ENCODE measurements around the gene SPATA20. TPM values are rescaled to one million over a fixed set of nuclear protein-coding genes. Genes with fewer than 3 reads are reported as not detected.
A peak's percentile ranks its signal among the peaks of the same experiment; 100 is the strongest.

Gene SPATA20
- total and polyA plus RNA-seq, 2 donors = 8.0 to 12.4 TPM

GRCh38 chr17:50507871-50508572, 39.0 kb upstream of the SPATA20 start, which contains the start of gene MYCBPAP:
Gene MYCBPAP (plus strand): TSS chr17:50508439. CDS start chr17:50508675, 236 bp downstream.
- 12% methylated on average over 66 of the region's 66 CpGs for WGBS
- peak in 7 of 9 donors; percentile 45 to 84 (median 58) for DNase-seq (ENCODE audit: low read depth in 6 of 9, low spot score in 9 of 9)

GRCh38 chr17:50508573-50509460, 38.2 kb upstream of the SPATA20 start:
- H3K27me3 ChIP-seq (ENCODE audit: control insufficient read depth in 2 of 2, insufficient read depth in 1 of 2, low read length in 1 of 2) = peaks cover 0 to 27% of the 10 kb centered on the region in 2 donors
- peaks cover 8 to 32% of the 10 kb centered on the region in 2 donors for H3K4me1 ChIP-seq (ENCODE audit: control insufficient read depth in 2 of 2, insufficient read depth in 2 of 2, low read length in 2 of 2)
- H3K36me3 ChIP-seq (ENCODE audit: control insufficient read depth in 2 of 2, insufficient read depth in 2 of 2, low read length in 1 of 2) = no peaks in the 10 kb centered on the region
- peaks cover 0 to 2% of the 10 kb centered on the region in 2 donors for H3K9me3 ChIP-seq (ENCODE audit: control insufficient read depth in 2 of 2, insufficient read depth in 1 of 2, low read length in 1 of 2)
- peak overlapping the region; percentile 51 to 62 for H3K4me3 ChIP-seq (ENCODE audit: low read length in 2 of 2)
- 48% methylated on average over 32 of the region's 32 CpGs for WGBS
- H3K27ac ChIP-seq (ENCODE audit: low read depth in 1 of 2, low read length in 1 of 2) = peak overlapping the region; percentile 53 to 76
- DNase-seq (ENCODE audit: low read depth in 6 of 9, low spot score in 9 of 9) = peak in 1 of 9 donors; percentile 16

More at GRCh38 chr17:50507871-50508572, 39.0 kb upstream of the SPATA20 start, which contains the start of gene MYCBPAP:
- Histone ChIP-seq H3K27ac (ENCODE audit: low read depth in 1 of 2, low read length in 1 of 2) (peak within 1 kb of the TSS; percentile 53 to 76), H3K4me3 (ENCODE audit: low read length in 2 of 2) (peak within 1 kb of the TSS; percentile 51 to 62), H3K4me1 (ENCODE audit: control insufficient read depth in 2 of 2, insufficient read depth in 2 of 2, low read length in 2 of 2) (peaks cover 8 to 35% of the 10 kb centered on the region in 2 donors), H3K27me3 (ENCODE audit: control insufficient read depth in 2 of 2, insufficient read depth in 1 of 2, low read length in 1 of 2) (peaks cover 0 to 27% of the 10 kb centered on the region in 2 donors), H3K36me3 (ENCODE audit: control insufficient read depth in 2 of 2, insufficient read depth in 2 of 2, low read length in 1 of 2) (no peaks in the 10 kb centered on the region), H3K9me3 (ENCODE audit: control insufficient read depth in 2 of 2, insufficient read depth in 1 of 2, low read length in 1 of 2) (peaks cover 0 to 2% of the 10 kb centered on the region in 2 donors)

GRCh38 chr17:50511058-50511457, 35.9 kb upstream of the SPATA20 start:
- H3K27me3 ChIP-seq (ENCODE audit: control insufficient read depth in 2 of 2, insufficient read depth in 1 of 2, low read length in 1 of 2) = peaks cover 0 to 19% of the 10 kb centered on the region in 2 donors
- H3K4me3 ChIP-seq (ENCODE audit: low read length in 2 of 2) = no peak overlapping the region
- H3K4me1 ChIP-seq (ENCODE audit: control insufficient read depth in 2 of 2, insufficient read depth in 2 of 2, low read length in 2 of 2) = peaks cover 8 to 22% of the 10 kb centered on the region in 2 donors
- DNase-seq (ENCODE audit: low read depth in 6 of 9, low spot score in 9 of 9) = peak in 1 of 9 donors; percentile 44
- 69% methylated on average over 3 of the region's 3 CpGs for WGBS
- H3K27ac ChIP-seq (ENCODE audit: low read depth in 1 of 2, low read length in 1 of 2) = peak overlapping the region in 1 of 2 donors; percentile 43
- H3K9me3 ChIP-seq (ENCODE audit: control insufficient read depth in 2 of 2, insufficient read depth in 1 of 2, low read length in 1 of 2) = peaks cover 0 to 2% of the 10 kb centered on the region in 2 donors
- no peaks in the 10 kb centered on the region for H3K36me3 ChIP-seq (ENCODE audit: control insufficient read depth in 2 of 2, insufficient read depth in 2 of 2, low read length in 1 of 2)

- WGBS = 92% methylated on average over 4 of the region's 4 CpGs
- H3K4me3 ChIP-seq (ENCODE audit: low read length in 2 of 2) = no peak overlapping the region
- peaks cover 0 to 10% of the 10 kb centered on the region in 2 donors for H3K27me3 ChIP-seq (ENCODE audit: control insufficient read depth in 2 of 2, insufficient read depth in 1 of 2, low read length in 1 of 2)
- H3K27ac ChIP-seq (ENCODE audit: low read depth in 1 of 2, low read length in 1 of 2) = no peak overlapping the region
- no peak for DNase-seq (ENCODE audit: low read depth in 6 of 9, low spot score in 9 of 9)
- H3K36me3 ChIP-seq (ENCODE audit: control insufficient read depth in 2 of 2, insufficient read depth in 2 of 2, low read length in 1 of 2) = no peaks in the 10 kb centered on the region
- H3K9me3 ChIP-seq (ENCODE audit: control insufficient read depth in 2 of 2, insufficient read depth in 1 of 2, low read length in 1 of 2) = peaks cover 0 to 2% of the 10 kb centered on the region in 2 donors
- peaks cover 4 to 15% of the 10 kb centered on the region in 2 donors for H3K4me1 ChIP-seq (ENCODE audit: control insufficient read depth in 2 of 2, insufficient read depth in 2 of 2, low read length in 2 of 2)
Observed at GRCh38 chr17:50513495-50513894, 33.5 kb upstream of the SPATA20 start.

DNA sequence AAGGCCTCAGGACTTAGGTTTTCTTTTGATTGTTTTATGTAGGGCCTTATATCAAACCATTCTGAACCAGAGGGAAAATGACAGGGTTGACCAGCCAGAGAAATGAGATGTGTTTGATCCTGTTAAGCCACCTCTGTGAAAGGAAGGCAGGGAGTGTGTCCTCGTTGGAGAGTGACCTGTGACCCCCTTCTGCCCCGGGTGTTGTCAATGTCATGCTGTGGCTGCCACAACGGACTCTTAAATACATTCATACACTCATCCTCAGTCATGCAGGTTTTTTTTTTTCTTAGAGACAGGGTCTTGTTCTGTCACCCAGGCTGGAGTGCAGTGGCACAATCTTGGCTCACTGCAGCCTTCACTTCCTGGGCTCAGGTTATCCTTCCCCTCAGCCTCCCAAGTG, 32.6 kb upstream of the SPATA20 start:
- Histone ChIP-seq H3K9me3 (ENCODE audit: control insufficient read depth in 2 of 2, insufficient read depth in 1 of 2, low read length in 1 of 2) (no peaks in the 10 kb centered on the region), H3K36me3 (ENCODE audit: control insufficient read depth in 2 of 2, insufficient read depth in 2 of 2, low read length in 1 of 2) (no peaks in the 10 kb centered on the region), H3K4me1 (ENCODE audit: control insufficient read depth in 2 of 2, insufficient read depth in 2 of 2, low read length in 2 of 2) (peaks cover 0 to 10% of the 10 kb centered on the region in 2 donors), H3K27ac (ENCODE audit: low read depth in 1 of 2, low read length in 1 of 2) (no peak overlapping the region), H3K4me3 (ENCODE audit: low read length in 2 of 2) (no peak overlapping the region), H3K27me3 (ENCODE audit: control insufficient read depth in 2 of 2, insufficient read depth in 1 of 2, low read length in 1 of 2) (peaks cover 0 to 3% of the 10 kb centered on the region in 2 donors)
- WGBS = 97% methylated on average over 3 of the region's 3 CpGs
- DNase-seq (ENCODE audit: low read depth in 6 of 9, low spot score in 9 of 9) = no peak

- H3K4me3 ChIP-seq (ENCODE audit: low read length in 2 of 2) = no peak overlapping the region
- H3K4me1 ChIP-seq (ENCODE audit: control insufficient read depth in 2 of 2, insufficient read depth in 2 of 2, low read length in 2 of 2) = peaks cover 0 to 15% of the 10 kb centered on the region in 2 donors
- peaks cover 0 to 3% of the 10 kb centered on the region in 2 donors for H3K27me3 ChIP-seq (ENCODE audit: control insufficient read depth in 2 of 2, insufficient read depth in 1 of 2, low read length in 1 of 2)
- no peaks in the 10 kb centered on the region for H3K36me3 ChIP-seq (ENCODE audit: control insufficient read depth in 2 of 2, insufficient read depth in 2 of 2, low read length in 1 of 2)
- no peak overlapping the region for H3K27ac ChIP-seq (ENCODE audit: low read depth in 1 of 2, low read length in 1 of 2)
- 93% methylated on average over 6 of the region's 6 CpGs for WGBS
- no peak for DNase-seq (ENCODE audit: low read depth in 6 of 9, low spot score in 9 of 9)
- no peaks in the 10 kb centered on the region for H3K9me3 ChIP-seq (ENCODE audit: control insufficient read depth in 2 of 2, insufficient read depth in 1 of 2, low read length in 1 of 2)
Observed at GRCh38 chr17:50514936-50515702, 31.9 kb upstream of the SPATA20 start.

DNA sequence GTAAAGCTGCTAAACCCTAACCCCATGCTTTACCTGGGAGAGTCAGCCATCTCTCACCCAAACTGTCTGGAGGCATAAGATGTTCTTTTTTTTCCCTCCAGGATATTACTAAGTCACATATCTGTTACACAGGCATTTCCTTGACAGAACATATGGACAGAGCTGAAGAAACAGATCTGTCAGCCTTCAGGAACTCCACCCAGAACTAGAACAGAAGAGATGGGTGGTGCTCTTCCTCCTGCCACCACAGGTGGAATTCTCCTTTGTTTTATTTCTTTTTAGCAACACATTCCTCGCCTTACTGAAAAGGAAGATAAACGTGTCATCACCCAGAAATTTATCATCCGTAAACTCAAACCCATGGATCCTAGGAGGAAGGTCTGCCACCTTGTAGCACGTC, 30.0 kb upstream of the SPATA20 start:
- DNase-seq (ENCODE audit: low read depth in 6 of 9, low spot score in 9 of 9) = no peak
- Histone ChIP-seq H3K27ac (ENCODE audit: low read depth in 1 of 2, low read length in 1 of 2) (no peak overlapping the region), H3K36me3 (ENCODE audit: control insufficient read depth in 2 of 2, insufficient read depth in 2 of 2, low read length in 1 of 2) (no peaks in the 10 kb centered on the region), H3K4me3 (ENCODE audit: low read length in 2 of 2) (no peak overlapping the region), H3K4me1 (ENCODE audit: control insufficient read depth in 2 of 2, insufficient read depth in 2 of 2, low read length in 2 of 2) (peaks cover 0 to 21% of the 10 kb centered on the region in 2 donors), H3K27me3 (ENCODE audit: control insufficient read depth in 2 of 2, insufficient read depth in 1 of 2, low read length in 1 of 2) (no peaks in the 10 kb centered on the region), H3K9me3 (ENCODE audit: control insufficient read depth in 2 of 2, insufficient read depth in 1 of 2, low read length in 1 of 2) (no peaks in the 10 kb centered on the region)
- 95% methylated on average over 4 of the region's 4 CpGs for WGBS

GRCh38 chr17:50517504-50518383, 29.2 kb upstream of the SPATA20 start:
- DNase-seq (ENCODE audit: low read depth in 6 of 9, low spot score in 9 of 9) = no peak
- H3K4me3 ChIP-seq (ENCODE audit: low read length in 2 of 2) = no peak overlapping the region
- H3K4me1 ChIP-seq (ENCODE audit: control insufficient read depth in 2 of 2, insufficient read depth in 2 of 2, low read length in 2 of 2) = peaks cover 0 to 22% of the 10 kb centered on the region in 2 donors
- 86% methylated on average over 8 of the region's 8 CpGs for WGBS
- H3K36me3 ChIP-seq (ENCODE audit: control insufficient read depth in 2 of 2, insufficient read depth in 2 of 2, low read length in 1 of 2) = no peaks in the 10 kb centered on the region
- no peak overlapping the region for H3K27ac ChIP-seq (ENCODE audit: low read depth in 1 of 2, low read length in 1 of 2)
- H3K9me3 ChIP-seq (ENCODE audit: control insufficient read depth in 2 of 2, insufficient read depth in 1 of 2, low read length in 1 of 2) = no peaks in the 10 kb centered on the region
- no peaks in the 10 kb centered on the region for H3K27me3 ChIP-seq (ENCODE audit: control insufficient read depth in 2 of 2, insufficient read depth in 1 of 2, low read length in 1 of 2)
